Activated CD8-positive, alpha-beta T cell treated with anti-CD3 and anti-CD28 coated beads for 36 hours (primary cell): ENCODE data around the gene MTA1. TPM values are rescaled to one million over a fixed set of nuclear protein-coding genes. Genes with fewer than 3 reads are reported as not detected.

ENCODE experiments used
- ATAC-seq: fragments of 200-7000 bp; cut with Tn5 transposase; one replicate; pipeline ENCODE4 v1.10.0; 2021; ENCODE audit warnings: mild to moderate bottlenecking, moderate library complexity
- CTCF ChIA-PET: fragments of 350-600 bp; sonication (Branson Sonifier 250); formaldehyde crosslinking; loops from one replicate; lab custom pipeline; 2021; ENCODE audit warnings: antibody characterized with exemption; lab: Charles Lee
- POLR2A ChIA-PET: fragments of 350-600 bp; sonication (Branson Sonifier 250); formaldehyde crosslinking; loops from one replicate; lab custom pipeline; 2021; ENCODE audit warnings: antibody characterized with exemption; lab: Charles Lee
- DNase-seq: peaks from one replicate; pipeline ENCODE4 v3.0.0-alpha.2; 2020
- H3K27ac Mint-ChIP-seq: one replicate; pipeline ENCODE4 v1.8.0; 2021; ENCODE audit warnings: mild to moderate bottlenecking, mixed read lengths
- H3K27me3 Mint-ChIP-seq: one replicate; pipeline ENCODE4 v1.8.0; 2021; ENCODE audit warnings: mixed read lengths
- H3K36me3 Mint-ChIP-seq: one replicate; pipeline ENCODE4 v1.8.0; 2021; ENCODE audit warnings: low read depth, mixed read lengths
- H3K4me1 Mint-ChIP-seq: one replicate; pipeline ENCODE4 v1.8.0; 2021; ENCODE audit warnings: low read depth, mixed read lengths
- H3K4me3 Mint-ChIP-seq: one replicate; pipeline ENCODE4 v1.8.0; 2021; ENCODE audit warnings: mild to moderate bottlenecking, moderate library complexity, mixed read lengths
- H3K9me3 Mint-ChIP-seq: one replicate; pipeline ENCODE4 v1.8.0; 2021; ENCODE audit warnings: mixed read lengths
- intact Hi-C: fragments of 100-400 bp; cut with micrococcal nuclease; formaldehyde crosslinking; loops from one replicate; pipeline ENCODE4 v1.10.0; 2022
- total RNA-seq, 2 experiments: library from RNA; stranded (reverse); gene quantifications; one replicate each; pipeline ENCODE4 v1.2.3, GENCODE V29; 2021
- TF ChIP-seq, protein P1 (sequence below): fragments of 200-600 bp; IDR thresholded peaks from one replicate; pipeline ENCODE4 v1.8.0; 2022; ENCODE audit warnings: antibody characterized with exemption, mild to moderate bottlenecking

MTA1 gene
- total RNA-seq, 2 experiments from 2014 or later = 133 to 140 TPM

DNA sequence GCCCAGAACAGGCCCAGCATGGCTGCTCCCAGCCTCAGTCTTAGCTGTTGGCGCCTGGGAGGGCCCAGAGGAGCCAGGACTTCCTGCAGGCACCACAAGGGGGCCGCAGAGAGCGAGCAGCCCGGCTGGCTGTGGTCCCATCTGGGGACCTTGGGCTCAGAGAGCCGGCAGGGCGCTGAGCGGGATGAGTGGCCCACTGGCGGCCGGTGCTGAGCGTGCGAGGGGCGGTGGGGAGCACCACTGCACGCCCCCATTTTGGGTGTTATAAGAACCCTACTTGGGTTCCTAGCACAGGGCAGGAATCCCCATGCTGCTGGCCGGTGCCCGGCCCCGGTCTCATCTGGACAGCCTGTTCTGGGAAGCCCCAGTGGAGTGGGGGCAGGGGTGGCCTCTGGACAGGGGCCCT lies 29.1 kb downstream of the MTA1 start:
- intact Hi-C loops = loop anchor here (10.0 kb wide), 1 partner anchor 74 kb away; no protein-coding TSS in a partner anchor
- Mint-ChIP-seq H3K27ac (no peak overlapping the region), H3K9me3 (no peaks in the 10 kb centered on the region), H3K4me1 (no peaks in the 10 kb centered on the region), H3K4me3 (no peak overlapping the region), H3K36me3 (peaks cover 10% of the 10 kb centered on the region), H3K27me3 (no peaks in the 10 kb centered on the region)
- ATAC-seq (peak; percentile 97), DNase-seq (peak; percentile 69)
- TF ChIP-seq, protein P1, sequence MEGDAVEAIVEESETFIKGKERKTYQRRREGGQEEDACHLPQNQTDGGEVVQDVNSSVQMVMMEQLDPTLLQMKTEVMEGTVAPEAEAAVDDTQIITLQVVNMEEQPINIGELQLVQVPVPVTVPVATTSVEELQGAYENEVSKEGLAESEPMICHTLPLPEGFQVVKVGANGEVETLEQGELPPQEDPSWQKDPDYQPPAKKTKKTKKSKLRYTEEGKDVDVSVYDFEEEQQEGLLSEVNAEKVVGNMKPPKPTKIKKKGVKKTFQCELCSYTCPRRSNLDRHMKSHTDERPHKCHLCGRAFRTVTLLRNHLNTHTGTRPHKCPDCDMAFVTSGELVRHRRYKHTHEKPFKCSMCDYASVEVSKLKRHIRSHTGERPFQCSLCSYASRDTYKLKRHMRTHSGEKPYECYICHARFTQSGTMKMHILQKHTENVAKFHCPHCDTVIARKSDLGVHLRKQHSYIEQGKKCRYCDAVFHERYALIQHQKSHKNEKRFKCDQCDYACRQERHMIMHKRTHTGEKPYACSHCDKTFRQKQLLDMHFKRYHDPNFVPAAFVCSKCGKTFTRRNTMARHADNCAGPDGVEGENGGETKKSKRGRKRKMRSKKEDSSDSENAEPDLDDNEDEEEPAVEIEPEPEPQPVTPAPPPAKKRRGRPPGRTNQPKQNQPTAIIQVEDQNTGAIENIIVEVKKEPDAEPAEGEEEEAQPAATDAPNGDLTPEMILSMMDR = peak; percentile 87
- ChIA-PET POLR2A (no interaction called here), CTCF (interaction anchor here (0.6 to 1.9 kb wide), 8 partner anchors 13 to 89 kb away, joined by 3 to 11 read pairs (median 4); no protein-coding TSS in a partner anchor)

DNA sequence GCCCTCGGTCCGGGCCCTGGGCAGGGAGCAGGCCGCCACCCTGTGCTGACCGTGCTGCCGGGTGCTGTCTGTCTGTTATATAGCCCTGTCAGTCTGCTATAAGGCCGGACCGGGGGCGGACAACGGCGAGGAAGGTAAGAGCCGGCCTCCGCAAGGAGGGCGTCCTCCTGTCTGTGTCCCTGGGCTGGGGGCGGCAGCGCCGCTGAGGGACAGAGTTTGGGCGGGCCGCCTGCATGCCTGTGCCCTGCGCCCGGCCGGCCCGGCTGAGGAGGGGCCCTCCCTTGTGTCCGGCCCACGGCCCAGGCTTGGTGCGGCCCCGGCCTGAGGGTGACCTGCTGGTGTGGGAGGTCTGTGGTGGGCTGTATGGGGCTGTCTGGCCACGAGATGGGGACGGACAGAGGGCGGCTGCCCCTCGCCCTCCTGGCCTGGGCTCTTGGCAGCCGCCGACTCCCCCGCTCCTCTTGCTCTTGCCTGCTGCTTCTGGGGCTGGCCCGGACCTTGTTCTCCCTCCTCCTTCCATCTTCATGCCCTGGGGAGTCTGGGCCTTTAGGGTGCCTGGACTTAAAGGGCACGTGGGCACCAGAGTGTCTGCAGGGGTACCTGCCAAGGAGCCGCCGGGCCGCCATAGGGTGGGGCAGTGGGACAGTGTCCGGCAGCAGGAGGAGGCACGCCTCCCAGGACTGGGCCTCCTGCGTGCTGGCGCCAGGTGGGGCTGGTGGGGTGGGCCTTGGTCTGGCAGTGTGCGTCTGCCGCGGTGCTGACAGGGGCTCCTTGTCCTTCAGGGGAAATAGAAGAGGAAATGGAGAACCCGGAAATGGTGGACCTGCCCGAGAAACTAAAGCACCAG lies 29.9 kb downstream of the MTA1 start:
- no peak for DNase-seq
- intact Hi-C loops = loop anchor here (10.0 kb wide), 1 partner anchor 75 kb away; no protein-coding TSS in a partner anchor
- H3K36me3 Mint-ChIP-seq = peaks cover 10% of the 10 kb centered on the region
- POLR2A ChIA-PET = no interaction called here
- CTCF ChIA-PET = interaction anchor here (1.3 kb wide), 1 partner anchor 40 kb away, joined by 3 read pairs; no protein-coding TSS in a partner anchor
- ATAC-seq = no peak
- no peaks in the 10 kb centered on the region for H3K9me3 Mint-ChIP-seq
- no peaks in the 10 kb centered on the region for H3K27me3 Mint-ChIP-seq
- no peak overlapping the region for H3K27ac Mint-ChIP-seq
- TF ChIP-seq, protein P1 = no peak
- H3K4me1 Mint-ChIP-seq = peaks cover 2% of the 10 kb centered on the region
- H3K4me3 Mint-ChIP-seq = no peak overlapping the region

DNA sequence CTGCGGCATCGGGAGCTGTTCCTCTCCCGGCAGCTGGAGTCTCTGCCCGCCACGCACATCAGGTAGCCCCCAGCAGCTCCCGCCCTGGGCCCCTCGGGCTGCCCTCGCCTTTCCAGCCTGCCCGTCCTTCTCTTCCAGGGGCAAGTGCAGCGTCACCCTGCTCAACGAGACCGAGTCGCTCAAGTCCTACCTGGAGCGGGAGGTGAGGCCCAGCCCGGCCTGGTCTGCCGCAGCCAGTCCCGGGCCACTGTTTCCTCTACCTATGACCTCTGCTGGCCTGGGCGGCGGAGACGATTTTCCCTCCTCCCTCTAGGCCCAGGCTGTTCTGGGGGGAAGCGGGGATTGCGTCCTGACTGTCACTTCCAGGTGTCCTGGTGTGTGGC lies 30.5 kb downstream of the MTA1 start:
- CTCF ChIA-PET = interaction anchor here (1.3 kb wide), 1 partner anchor 40 kb away, joined by 3 read pairs; no protein-coding TSS in a partner anchor
- TF ChIP-seq, protein P1 = no peak
- intact Hi-C loops = no loop called here
- peaks cover 2% of the 10 kb centered on the region for H3K4me1 Mint-ChIP-seq
- no peak overlapping the region for H3K27ac Mint-ChIP-seq
- ATAC-seq = no peak
- no peaks in the 10 kb centered on the region for H3K9me3 Mint-ChIP-seq
- DNase-seq = no peak
- H3K36me3 Mint-ChIP-seq = peaks cover 10% of the 10 kb centered on the region
- no peaks in the 10 kb centered on the region for H3K27me3 Mint-ChIP-seq
- H3K4me3 Mint-ChIP-seq = no peak overlapping the region
- POLR2A ChIA-PET = no interaction called here

DNA sequence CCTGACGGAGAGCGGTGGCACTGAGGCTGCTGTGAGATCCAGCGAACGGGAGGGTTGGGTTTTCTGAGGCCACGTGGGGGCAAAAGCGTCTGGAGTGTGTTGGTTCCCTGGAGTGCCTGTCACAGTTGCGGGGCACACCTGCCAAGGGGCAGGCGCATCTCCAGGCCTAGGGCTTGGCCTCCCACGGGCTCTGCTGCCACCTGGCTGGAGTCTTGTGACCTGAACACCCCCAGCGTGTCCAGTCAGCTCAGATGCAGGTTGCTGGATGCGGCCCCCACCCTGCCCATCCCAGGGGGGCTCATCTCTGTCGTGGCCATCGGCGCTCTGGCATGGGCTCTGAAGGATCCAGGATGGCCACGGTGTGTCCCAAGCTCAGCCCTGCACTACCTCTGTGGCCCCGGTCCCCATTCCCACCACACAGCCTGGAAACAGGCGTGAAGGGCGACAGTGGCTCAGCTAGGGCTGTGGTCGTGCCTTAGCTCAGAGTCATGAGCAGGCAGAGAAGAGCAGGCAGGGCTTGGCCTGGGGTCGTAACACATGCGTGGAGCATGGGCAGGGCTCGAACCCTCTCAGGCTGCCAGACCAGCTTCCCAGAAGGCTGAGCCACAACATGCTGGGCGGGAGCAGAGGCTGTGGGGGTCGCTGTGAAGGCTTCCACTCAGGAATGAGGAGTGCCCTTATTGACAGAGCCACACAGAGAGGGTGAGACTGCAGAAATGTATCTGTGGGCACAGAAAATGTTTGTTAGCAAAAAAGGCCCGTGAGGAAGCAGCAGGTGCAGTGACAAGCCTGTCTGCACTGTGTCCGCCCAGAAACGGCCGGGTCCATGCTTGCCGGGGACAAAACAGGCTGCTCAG lies 31.5 kb downstream of the MTA1 start:
- Mint-ChIP-seq H3K27me3 (no peaks in the 10 kb centered on the region), H3K27ac (no peak overlapping the region), H3K4me1 (peaks cover 2% of the 10 kb centered on the region), H3K9me3 (no peaks in the 10 kb centered on the region), H3K36me3 (peaks cover 16% of the 10 kb centered on the region), H3K4me3 (no peak overlapping the region)
- ATAC-seq = no peak
- ChIA-PET CTCF (interaction anchor here (1.3 kb wide), 1 partner anchor 39 kb away, joined by 3 read pairs; no protein-coding TSS in a partner anchor), POLR2A (no interaction called here)
- TF ChIP-seq, protein P1 = no peak
- no peak for DNase-seq
- intact Hi-C loops = no loop called here
